ENCODE results near the gene BDKRB1.

The BDKRB1 gene

DNA sequence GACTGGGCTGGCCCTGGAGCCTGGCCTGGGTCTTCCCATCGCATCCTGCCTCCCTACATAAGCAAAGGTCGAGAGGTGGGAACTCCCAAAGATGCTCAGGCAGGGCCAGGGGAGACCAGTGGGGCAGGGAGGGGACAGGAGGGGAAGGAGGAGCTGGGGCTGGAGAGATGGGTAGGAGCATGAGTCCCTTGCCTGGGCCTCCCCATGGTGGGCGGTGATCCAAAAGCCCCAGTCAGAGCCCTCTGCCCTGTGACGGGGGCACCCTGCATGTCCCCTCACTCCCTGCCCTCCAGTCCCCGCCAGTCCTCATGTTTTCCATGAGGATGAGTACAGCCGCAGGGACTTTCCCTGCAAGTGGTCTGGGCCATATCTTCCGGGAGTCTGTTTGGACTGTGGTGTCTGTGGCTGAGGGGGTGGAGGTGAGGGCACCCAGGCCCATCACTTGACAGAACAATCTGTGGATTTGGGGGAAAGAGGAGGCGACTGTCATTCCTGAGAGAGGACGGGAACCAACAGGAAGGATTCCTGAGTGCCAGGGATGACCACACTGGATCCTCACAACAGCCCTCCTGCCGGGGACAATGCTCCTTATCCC lies 42.0 kb upstream of the BDKRB1 start:
- Histone ChIP-seq H3K27me3 (ENCODE audit: low read length) (no peaks in the 10 kb centered on the region), H3K4me2 (ENCODE audit: low read depth, low read length, poor library complexity, severe bottlenecking) (no peak overlapping the region), H3F3A (ENCODE audit: insufficient read depth) (no peaks in the 10 kb centered on the region), H3K9ac (ENCODE audit: low read length) (no peak overlapping the region), H3K9me2 (replicated peaks; ENCODE audit: insufficient read depth, low read length) (no peaks in the 10 kb centered on the region), H3K9me3 (ENCODE audit: insufficient read depth, low read length) (no peaks in the 10 kb centered on the region), H3K36me3 (ENCODE audit: low read length) (no peaks in the 10 kb centered on the region), H3K79me2 (ENCODE audit: insufficient read depth, low read length) (no peaks in the 10 kb centered on the region), H2AFZ (ENCODE audit: low read depth, low read length, severe bottlenecking) (no peak overlapping the region), H4K20me1 (ENCODE audit: low read depth, low read length) (no peaks in the 10 kb centered on the region), H3K4me3 (ENCODE audit: insufficient read depth, low read length, poor library complexity, severe bottlenecking) (no peak overlapping the region), H3K27ac (ENCODE audit: low read depth, low read length) (no peak overlapping the region)
- TF ChIP-seq, protein P1, sequence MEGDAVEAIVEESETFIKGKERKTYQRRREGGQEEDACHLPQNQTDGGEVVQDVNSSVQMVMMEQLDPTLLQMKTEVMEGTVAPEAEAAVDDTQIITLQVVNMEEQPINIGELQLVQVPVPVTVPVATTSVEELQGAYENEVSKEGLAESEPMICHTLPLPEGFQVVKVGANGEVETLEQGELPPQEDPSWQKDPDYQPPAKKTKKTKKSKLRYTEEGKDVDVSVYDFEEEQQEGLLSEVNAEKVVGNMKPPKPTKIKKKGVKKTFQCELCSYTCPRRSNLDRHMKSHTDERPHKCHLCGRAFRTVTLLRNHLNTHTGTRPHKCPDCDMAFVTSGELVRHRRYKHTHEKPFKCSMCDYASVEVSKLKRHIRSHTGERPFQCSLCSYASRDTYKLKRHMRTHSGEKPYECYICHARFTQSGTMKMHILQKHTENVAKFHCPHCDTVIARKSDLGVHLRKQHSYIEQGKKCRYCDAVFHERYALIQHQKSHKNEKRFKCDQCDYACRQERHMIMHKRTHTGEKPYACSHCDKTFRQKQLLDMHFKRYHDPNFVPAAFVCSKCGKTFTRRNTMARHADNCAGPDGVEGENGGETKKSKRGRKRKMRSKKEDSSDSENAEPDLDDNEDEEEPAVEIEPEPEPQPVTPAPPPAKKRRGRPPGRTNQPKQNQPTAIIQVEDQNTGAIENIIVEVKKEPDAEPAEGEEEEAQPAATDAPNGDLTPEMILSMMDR (IDR thresholded peaks at IDR 0.05; ENCODE audit: insufficient read depth, low read length, poor library complexity, severe bottlenecking) = no peak
- TF ChIP-seq EZH2phosphoT487 (conservative IDR thresholded peaks at IDR 0.05; ENCODE audit: low read length) = no peak

GRCh38 chr14:96214793-96215192 lies 41.2 kb upstream of the BDKRB1 start:
- Histone ChIP-seq H3K27me3 (ENCODE audit: low read length) (no peaks in the 10 kb centered on the region), H4K20me1 (ENCODE audit: low read depth, low read length) (no peaks in the 10 kb centered on the region), H3K36me3 (ENCODE audit: low read length) (no peaks in the 10 kb centered on the region)

GRCh38 chr14:96215452-96216244 lies 40.4 kb upstream of the BDKRB1 start:
- Histone ChIP-seq H3K27ac (ENCODE audit: low read depth, low read length) (no peak overlapping the region), H3K36me3 (ENCODE audit: low read length) (no peaks in the 10 kb centered on the region), H3K4me3 (ENCODE audit: insufficient read depth, low read length, poor library complexity, severe bottlenecking) (no peak overlapping the region), H3K4me2 (ENCODE audit: low read depth, low read length, poor library complexity, severe bottlenecking) (no peak overlapping the region), H2AFZ (ENCODE audit: low read depth, low read length, severe bottlenecking) (no peak overlapping the region), H3K9ac (ENCODE audit: low read length) (no peak overlapping the region), H3K79me2 (ENCODE audit: insufficient read depth, low read length) (no peaks in the 10 kb centered on the region), H3K27me3 (ENCODE audit: low read length) (no peaks in the 10 kb centered on the region), H3F3A (ENCODE audit: insufficient read depth) (no peaks in the 10 kb centered on the region), H3K9me3 (ENCODE audit: insufficient read depth, low read length) (no peaks in the 10 kb centered on the region), H3K9me2 (replicated peaks; ENCODE audit: insufficient read depth, low read length) (no peaks in the 10 kb centered on the region), H4K20me1 (ENCODE audit: low read depth, low read length) (no peaks in the 10 kb centered on the region)
- TF ChIP-seq, protein P1 (IDR thresholded peaks at IDR 0.05; ENCODE audit: insufficient read depth, low read length, poor library complexity, severe bottlenecking) = no peak
- TF ChIP-seq EZH2phosphoT487 (conservative IDR thresholded peaks at IDR 0.05; ENCODE audit: low read length) = no peak

More at GRCh38 chr14:96214793-96215192, 41.2 kb upstream of the BDKRB1 start:
- H3K4me2 ChIP-seq (ENCODE audit: low read depth, low read length, poor library complexity, severe bottlenecking) = no peak overlapping the region
- no peak overlapping the region for H3K9ac ChIP-seq (ENCODE audit: low read length)
- TF ChIP-seq, protein P1 (IDR thresholded peaks at IDR 0.05; ENCODE audit: insufficient read depth, low read length, poor library complexity, severe bottlenecking) = no peak
- no peak for TF ChIP-seq EZH2phosphoT487 (conservative IDR thresholded peaks at IDR 0.05; ENCODE audit: low read length)
- H3K27ac ChIP-seq (ENCODE audit: low read depth, low read length) = no peak overlapping the region
- H3K9me3 ChIP-seq (ENCODE audit: insufficient read depth, low read length) = no peaks in the 10 kb centered on the region
- H3K4me3 ChIP-seq (ENCODE audit: insufficient read depth, low read length, poor library complexity, severe bottlenecking) = no peak overlapping the region
- no peaks in the 10 kb centered on the region for H3K79me2 ChIP-seq (ENCODE audit: insufficient read depth, low read length)
- no peaks in the 10 kb centered on the region for H3F3A ChIP-seq (ENCODE audit: insufficient read depth)
- H2AFZ ChIP-seq (ENCODE audit: low read depth, low read length, severe bottlenecking) = no peak overlapping the region
- no peaks in the 10 kb centered on the region for H3K9me2 ChIP-seq (replicated peaks; ENCODE audit: insufficient read depth, low read length)
